H9 (cell line): ENCODE results near the gene ERO1B. TPM values are rescaled to one million over a fixed set of nuclear protein-coding genes. Genes with fewer than 3 reads are reported as not detected.

ENCODE experiments used
- DNase-seq: peaks from one replicate; pipeline ENCODE4 v3.0.0-alpha.2; 2017
- H2AFZ ChIP-seq: one replicate; pipeline ENCODE4 v1.6.1; 2013; ENCODE audit warnings: mild to moderate bottlenecking, low read length, control low read depth, moderate library complexity
- H2AK5ac ChIP-seq: 2 replicates; pipeline ENCODE4 v1.6.1; 2013; ENCODE audit warnings: low read length, control low read depth, mixed read lengths; ENCODE audit not compliant: insufficient read length
- H2BK120ac ChIP-seq: one replicate; pipeline ENCODE4 v1.6.1; 2013; ENCODE audit warnings: low read depth, mild to moderate bottlenecking, low read length, control low read depth, inconsistent platforms; ENCODE audit not compliant: poor library complexity, severe bottlenecking
- H2BK12ac ChIP-seq: 2 replicates; pipeline ENCODE4 v1.6.1; 2013; ENCODE audit warnings: low read length, control low read depth, mixed read lengths, low read depth; ENCODE audit not compliant: insufficient read length
- H2BK15ac ChIP-seq: 2 replicates; pipeline ENCODE4 v1.6.1; 2013; ENCODE audit warnings: low read depth, low read length, control low read depth
- H2BK20ac ChIP-seq: one replicate; pipeline ENCODE4 v1.6.1; 2013; ENCODE audit warnings: low read depth, mild to moderate bottlenecking, low read length, control low read depth, inconsistent platforms; ENCODE audit not compliant: poor library complexity, severe bottlenecking
- H2BK5ac ChIP-seq: 2 replicates; pipeline ENCODE4 v1.6.1; 2013; ENCODE audit warnings: low read length, control low read depth, mixed read lengths; ENCODE audit not compliant: insufficient read length
- H3K14ac ChIP-seq: 2 replicates; pipeline ENCODE4 v1.6.1; 2013; ENCODE audit warnings: low read length, control low read depth; ENCODE audit not compliant: insufficient read depth
- H3K18ac ChIP-seq: 2 replicates; pipeline ENCODE4 v1.6.1; 2013; ENCODE audit warnings: low read depth, mild to moderate bottlenecking, mixed read lengths, low read length, control low read depth; ENCODE audit not compliant: insufficient read length
- H3K23ac ChIP-seq: 2 replicates; pipeline ENCODE4 v1.6.1; 2013; ENCODE audit warnings: low read length, control low read depth, mixed read lengths, low read depth; ENCODE audit not compliant: insufficient read length
- H3K23me2 ChIP-seq: 2 replicates; pipeline ENCODE4 v1.6.1; 2013; ENCODE audit warnings: low read depth, mild to moderate bottlenecking, mixed read lengths, low read length, control low read depth; ENCODE audit not compliant: insufficient read length, poor library complexity, severe bottlenecking
- H3K27ac ChIP-seq: 2 replicates; pipeline ENCODE4 v1.5.1; 2013; ENCODE audit warnings: low read length, control low read depth, mixed read lengths, low read depth; ENCODE audit not compliant: insufficient read length
- H3K27me3 ChIP-seq: 2 replicates; pipeline ENCODE4 v1.6.1; 2013; ENCODE audit warnings: low read length, control low read depth, inconsistent platforms; ENCODE audit not compliant: insufficient read depth
- H3K4ac ChIP-seq: 2 replicates; pipeline ENCODE4 v1.6.1; 2013; ENCODE audit warnings: low read depth, mild to moderate bottlenecking, control low read depth, inconsistent platforms, low read length, moderate library complexity
- H3K4me1 ChIP-seq: 2 replicates; pipeline ENCODE4 v1.6.1; 2013; ENCODE audit warnings: low read length, control low read depth, inconsistent platforms; ENCODE audit not compliant: insufficient read depth
- H3K4me2 ChIP-seq: 2 replicates; pipeline ENCODE4 v1.6.1; 2013; ENCODE audit warnings: low read length, control low read depth, mixed read lengths; ENCODE audit not compliant: insufficient read length, insufficient read depth
- H3K56ac ChIP-seq: 2 replicates; pipeline ENCODE4 v1.6.1; 2013; ENCODE audit warnings: low read depth, mild to moderate bottlenecking, mixed read lengths, low read length, control low read depth; ENCODE audit not compliant: insufficient read length
- H3K79me1 ChIP-seq: 2 replicates; pipeline ENCODE4 v1.6.1; 2013; ENCODE audit warnings: low read depth, mild to moderate bottlenecking, moderate library complexity, low read length, control low read depth, inconsistent platforms; ENCODE audit not compliant: insufficient read depth, poor library complexity, severe bottlenecking
- H3K79me2 ChIP-seq: 2 replicates; pipeline ENCODE4 v1.6.1; 2013; ENCODE audit warnings: low read length, control low read depth, inconsistent platforms; ENCODE audit not compliant: insufficient read depth
- H3K9ac ChIP-seq: 2 replicates; pipeline ENCODE4 v1.6.1; 2013; ENCODE audit warnings: low read length, control low read depth, mixed read lengths; ENCODE audit not compliant: insufficient read length; ENCODE audit errors: extremely low read depth
- H3K9me3 ChIP-seq: one replicate; pipeline ENCODE4 v1.6.1; 2013; ENCODE audit warnings: low read depth, low read length, inconsistent platforms; ENCODE audit not compliant: control insufficient read depth
- H3T11ph ChIP-seq: one replicate; pipeline ENCODE4 v1.6.1; 2013; ENCODE audit warnings: mild to moderate bottlenecking, low read length, control low read depth, inconsistent platforms
- H4K20me1 ChIP-seq: one replicate; pipeline ENCODE4 v1.6.1; 2013; ENCODE audit not compliant: control insufficient read depth, insufficient read length, insufficient read depth
- H4K5ac ChIP-seq: 2 replicates; pipeline ENCODE4 v1.6.1; 2013; ENCODE audit warnings: low read depth, mild to moderate bottlenecking, mixed read lengths, low read length, control low read depth; ENCODE audit not compliant: insufficient read length
- H4K8ac ChIP-seq: replicated peaks from 2 replicates; pipeline ENCODE4 v1.6.1; 2013; ENCODE audit warnings: low read length, control low read depth, mixed read lengths, low read depth; ENCODE audit not compliant: insufficient read length
- H4K91ac ChIP-seq: 2 replicates; pipeline ENCODE4 v1.6.1; 2013; ENCODE audit warnings: low read depth, mild to moderate bottlenecking, moderate library complexity, mixed read lengths, low read length, control low read depth; ENCODE audit not compliant: insufficient read length
- H3K27ac Mint-ChIP-seq, 3 experiments: 2 replicates in 2 of 3; 3 replicates in 1 of 3; pipeline ENCODE4 v1.8.0; 2020 to 2021; ENCODE audit warnings: mixed read lengths in 3 of 3, mild to moderate bottlenecking in 1 of 3, moderate library complexity in 1 of 3
- H3K27me3 Mint-ChIP-seq: 2 replicates; pipeline ENCODE4 v1.8.0; 2021; ENCODE audit warnings: low read depth, mild to moderate bottlenecking, moderate library complexity, mixed read lengths
- H3K36me3 Mint-ChIP-seq, 3 experiments: 2 replicates in 2 of 3; 3 replicates in 1 of 3; pipeline ENCODE4 v1.8.0; 2020 to 2021; ENCODE audit warnings: low read depth in 3 of 3, mixed read lengths in 3 of 3; ENCODE audit not compliant: insufficient read depth in 1 of 3
- H3K4me1 Mint-ChIP-seq, 2 experiments: 2 replicates each; pipeline ENCODE4 v1.8.0; 2020; ENCODE audit warnings: mixed read lengths in 2 of 2
- H3K4me3 Mint-ChIP-seq, 2 experiments: 2 replicates in 1 of 2; 3 replicates in 1 of 2; pipeline ENCODE4 v1.8.0; 2020 to 2021; ENCODE audit warnings: mild to moderate bottlenecking in 2 of 2, mixed read lengths in 2 of 2, moderate library complexity in 1 of 2
- H3K9me3 Mint-ChIP-seq, 2 experiments: 2 replicates in 1 of 2; 3 replicates in 1 of 2; pipeline ENCODE4 v1.8.0; 2020; ENCODE audit warnings: mild to moderate bottlenecking in 2 of 2, mixed read lengths in 2 of 2, moderate library complexity in 1 of 2
- CTCF ChIP-seq: fragments of 200-600 bp; sonication (generic); conservative IDR thresholded peaks from 3 replicates; pipeline ENCODE4 v1.8.0; 2021; ENCODE audit warnings: antibody characterized with exemption, mild to moderate bottlenecking
- WGBS: extraction: QIAGEN DNeasy Blood & Tissue Kit; methylation state at CpG from one replicate; pipeline ENCODE4 v1.1.7; 2013; ENCODE audit warnings: missing lambda C conversion rate, low lambda C conversion rate, mixed read lengths; ENCODE audit not compliant: insufficient read length; ENCODE audit errors: extremely low coverage; 5-methylcytosine and 5-hydroxymethylcytosine counted together
- total RNA-seq: library from RNA; stranded (reverse); gene quantifications from 2 replicates; pipeline ENCODE4 v1.2.1, GENCODE V29; 2021

The ERO1B gene
- total RNA-seq, 1 experiment from 2014 or later = 1.5 TPM

- Histone ChIP-seq H3K14ac (no peak overlapping the region), H3K23me2 (peaks cover 1% of the 10 kb centered on the region), H3K23ac (no peak overlapping the region), H2AFZ (no peak overlapping the region), H2BK12ac (no peak overlapping the region), H4K20me1 (no peaks in the 10 kb centered on the region), H3K27me3 (no peaks in the 10 kb centered on the region), H4K8ac (no peak overlapping the region), H2BK20ac (no peak overlapping the region), H3K79me1 (no peaks in the 10 kb centered on the region), H3T11ph (no peak overlapping the region), H3K4me2 (no peak overlapping the region), H2AK5ac (no peak overlapping the region), H3K9me3 (no peaks in the 10 kb centered on the region), H4K5ac (no peak overlapping the region), H3K4me1 (no peaks in the 10 kb centered on the region), H3K27ac (no peak overlapping the region), H2BK120ac (no peak overlapping the region), H4K91ac (no peak overlapping the region), H3K4ac (no peak overlapping the region), H3K79me2 (no peaks in the 10 kb centered on the region), H3K18ac (no peak overlapping the region), H3K56ac (no peak overlapping the region), H2BK5ac (no peak overlapping the region), H3K9ac (no peak overlapping the region), H2BK15ac (no peak overlapping the region)
- DNase-seq = no peak
- H3K4me3 Mint-ChIP-seq = no peak overlapping the region
- H3K27me3 Mint-ChIP-seq = peaks cover 28% of the 10 kb centered on the region
- no CpG with 5 or more reads among the region's 12 CpGs for WGBS
- peaks cover 0 to 7% of the 10 kb centered on the region in 2 experiments; a peak in 1 of 5 replicates for H3K9me3 Mint-ChIP-seq
- no peak overlapping the region for H3K27ac Mint-ChIP-seq
- TF ChIP-seq CTCF = no peak
- H3K4me1 Mint-ChIP-seq = peaks cover 21 to 26% of the 10 kb centered on the region in 2 experiments
- H3K36me3 Mint-ChIP-seq = peaks cover 0 to 5% (median 0%) of the 10 kb centered on the region in 3 experiments; a peak in 2 of 7 replicates
Observed at GRCh38 chr1:236287356-236287755, 5.6 kb upstream of the ERO1B start.
